Effector CD4-positive, alpha-beta T cell (primary cell): ENCODE results near the gene ARL8A.
"Not testable (repeated sequence)": the region's sequence is repeated elsewhere in the genome, so short reads cannot be mapped to it uniquely, and the experiment has no call there.

Source experiments
- DNase-seq: peaks from one replicate; pipeline ENCODE4 v3.0.0-alpha.2; 2020
- total RNA-seq: gene quantifications from one replicate; lab custom pipeline; 2026; lab: John Stamatoyannopoulos, UW

ARL8A gene
- total RNA-seq, result 31.1 reads per million, percentile 57 among the genes with 10 or more reads in this experiment

- DNase-seq, result peak; percentile 55
These were observed at the start of gene ARL8A for GRCh38 chr1:202144402-202145067. ARL8A (minus strand) TSS chr1:202144737; CDS start chr1:202144572, 165 bp downstream.

DNA sequence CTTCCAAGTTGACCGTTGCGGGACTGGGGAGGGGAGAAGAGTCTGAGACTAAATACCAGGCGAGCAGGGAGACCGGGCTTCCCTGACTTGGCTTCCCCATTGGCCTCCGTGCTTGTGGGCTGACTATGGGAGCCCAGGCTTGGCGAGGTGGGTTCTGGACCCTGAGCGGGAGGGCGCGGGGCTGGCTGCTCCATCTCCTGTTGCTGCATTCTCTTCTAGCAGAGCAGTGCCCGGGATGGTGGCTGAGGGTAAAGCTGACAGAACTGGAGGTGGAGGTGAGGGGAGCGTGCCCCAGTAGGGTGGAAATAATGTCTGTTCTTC, 49.8 kb upstream of the ARL8A start:
- no peak for DNase-seq

DNA sequence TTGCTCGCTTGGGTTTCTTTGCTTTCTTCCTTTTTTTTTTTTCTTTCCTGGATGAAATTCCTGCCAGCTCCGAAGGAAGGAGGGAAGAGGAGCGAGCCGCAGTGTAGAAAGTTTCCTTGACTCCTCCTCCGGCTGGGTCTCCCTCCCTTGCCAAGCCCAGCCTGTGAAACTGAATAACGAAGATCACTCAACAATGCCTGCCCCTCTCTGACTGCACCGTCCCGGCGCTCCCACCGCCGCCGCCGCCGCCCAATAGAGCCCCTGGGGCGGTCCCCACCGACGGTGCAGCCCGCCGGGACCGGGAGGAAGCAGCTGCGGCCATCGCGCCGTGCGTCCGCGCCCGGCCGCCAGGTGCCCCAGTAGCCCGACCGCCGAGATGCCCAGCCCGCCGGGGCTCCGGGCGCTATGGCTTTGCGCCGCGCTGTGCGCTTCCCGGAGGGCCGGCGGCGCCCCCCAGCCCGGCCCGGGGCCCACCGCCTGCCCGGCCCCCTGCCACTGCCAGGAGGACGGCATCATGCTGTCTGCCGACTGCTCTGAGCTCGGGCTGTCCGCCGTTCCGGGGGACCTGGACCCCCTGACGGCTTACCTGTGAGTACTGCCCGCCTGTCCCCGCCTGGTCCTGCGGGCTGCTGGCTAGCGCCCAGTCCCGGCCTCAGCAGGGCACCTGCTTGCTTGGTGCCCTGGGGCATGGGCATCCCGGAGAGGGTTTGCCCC, 49.2 kb upstream of the ARL8A start, which contains the start of gene LGR6:
Gene LGR6 (plus strand): TSS at position 186 of the 714 bp plus-strand sequence. CDS start 191 bp downstream, at position 377.
- no peak for DNase-seq

- peak; percentile 43 for DNase-seq
These were observed 48.5 kb upstream of the ARL8A start for GRCh38 chr1:202192770-202193613.

- DNase-seq, result not testable (repeated sequence)
These were observed 46.9 kb upstream of the ARL8A start for GRCh38 chr1:202191391-202191790.

- DNase-seq, result no peak
These were observed 45.6 kb upstream of the ARL8A start for GRCh38 chr1:202189918-202190715.

GRCh38 chr1:202189001-202189790, 44.7 kb upstream of the ARL8A start:
- DNase-seq, result peak; percentile 79

GRCh38 chr1:202187697-202188407, 43.3 kb upstream of the ARL8A start:
- DNase-seq, result no peak

DNA sequence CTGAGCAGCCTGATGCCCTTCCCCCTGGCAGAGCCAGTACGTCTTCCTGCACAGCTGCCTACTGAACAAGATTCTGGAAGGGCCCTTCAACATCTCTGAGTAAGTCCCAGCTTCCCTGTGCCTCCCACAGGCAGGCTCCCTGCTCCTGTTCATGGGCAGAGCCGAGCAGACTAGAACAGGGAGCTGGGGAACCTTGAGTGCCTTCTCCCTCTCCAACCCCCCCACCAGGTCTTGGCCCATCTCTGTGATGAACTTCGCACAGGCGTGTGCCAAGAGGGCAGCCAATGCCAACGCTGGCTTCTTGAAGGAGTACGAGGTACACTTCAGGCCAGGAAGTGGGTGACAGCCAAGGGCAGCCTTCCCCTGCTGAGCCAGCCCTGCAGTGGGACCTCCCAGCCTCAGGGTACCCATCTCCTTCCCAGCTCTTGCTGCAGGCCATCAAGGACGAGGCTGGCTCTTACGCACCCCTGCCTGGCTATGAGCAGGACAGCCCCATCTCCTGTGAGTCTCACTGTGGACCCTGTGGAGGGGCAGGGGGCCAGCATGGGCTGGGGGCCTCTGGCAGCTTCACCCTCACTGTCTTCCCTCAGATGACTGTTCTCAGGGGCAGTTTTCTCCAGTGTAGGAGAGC, 42.6 kb upstream of the ARL8A start:
- DNase-seq, result no peak

DNA sequence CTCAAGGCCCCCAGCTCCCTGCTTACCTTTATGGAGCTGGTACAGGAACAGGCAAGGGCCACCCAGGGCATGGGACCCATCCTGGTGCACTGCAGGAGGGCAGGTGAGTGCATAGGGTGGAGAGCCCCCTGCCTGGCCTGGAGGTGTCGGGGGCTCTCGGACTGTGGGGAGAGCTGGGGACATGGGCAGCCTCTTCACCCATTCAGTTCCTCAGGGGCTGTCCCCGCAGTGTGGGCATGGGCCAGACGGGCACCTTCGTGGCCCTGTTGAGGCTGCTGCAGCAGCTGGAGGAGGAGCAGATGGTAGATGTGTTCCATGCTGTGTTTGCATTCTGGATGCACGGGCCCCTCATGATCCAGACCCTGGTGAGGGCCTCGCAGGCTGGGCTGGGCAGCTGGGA, 41.8 kb upstream of the ARL8A start:
- DNase-seq, result no peak

GRCh38 chr1:202184750-202185460, 40.4 kb upstream of the ARL8A start:
- DNase-seq, result peak; percentile 58

GRCh38 chr1:202182040-202182877, 37.7 kb upstream of the ARL8A start:
- DNase-seq, result no peak

DNA sequence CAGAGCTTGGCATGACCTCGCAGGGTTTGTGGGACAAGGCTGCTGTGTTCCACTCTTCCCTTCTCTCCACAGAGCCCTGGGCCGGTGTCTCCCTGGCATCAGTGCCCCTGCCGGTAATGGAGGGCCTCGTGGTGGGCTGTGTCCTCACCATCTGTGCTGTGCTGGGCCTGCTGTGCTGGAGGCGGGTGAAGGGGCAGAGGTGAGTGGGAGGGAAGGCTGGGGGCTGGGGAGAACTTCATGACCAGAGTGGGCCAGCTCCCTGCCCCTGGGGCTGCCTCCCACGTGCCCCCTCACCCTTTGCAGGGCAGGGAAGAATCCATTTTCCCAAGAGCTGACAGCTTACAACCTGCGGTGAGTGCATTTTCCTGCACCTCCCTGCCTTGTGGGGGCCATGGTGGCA, 37.0 kb upstream of the ARL8A start:
- DNase-seq, result no peak

- DNase-seq, result not testable (repeated sequence)
These were observed 36.2 kb upstream of the ARL8A start for GRCh38 chr1:202180751-202181139.

GRCh38 chr1:202179828-202180750, 35.6 kb upstream of the ARL8A start:
- DNase-seq, result no peak

GRCh38 chr1:202176949-202177927, 32.7 kb upstream of the ARL8A start:
- DNase-seq, result no peak
